ENCODE results near the gene ESX1.
"Not testable (repeated sequence)": the region's sequence is repeated elsewhere in the genome, so short reads cannot be mapped to it uniquely, and the experiment has no call there.

ESX1 gene

GRCh38 chrX:104270212-104270611 is 15.5 kb upstream of the ESX1 start:
- H3K9me3 ChIP-seq (ENCODE audit: severe bottlenecking) = no peaks in the 10 kb centered on the region
- ATAC-seq (ENCODE audit: low read depth) = no peak
- no peak overlapping the region for H3K27ac ChIP-seq (ENCODE audit: poor library complexity, severe bottlenecking)
- TF ChIP-seq, protein P1, sequence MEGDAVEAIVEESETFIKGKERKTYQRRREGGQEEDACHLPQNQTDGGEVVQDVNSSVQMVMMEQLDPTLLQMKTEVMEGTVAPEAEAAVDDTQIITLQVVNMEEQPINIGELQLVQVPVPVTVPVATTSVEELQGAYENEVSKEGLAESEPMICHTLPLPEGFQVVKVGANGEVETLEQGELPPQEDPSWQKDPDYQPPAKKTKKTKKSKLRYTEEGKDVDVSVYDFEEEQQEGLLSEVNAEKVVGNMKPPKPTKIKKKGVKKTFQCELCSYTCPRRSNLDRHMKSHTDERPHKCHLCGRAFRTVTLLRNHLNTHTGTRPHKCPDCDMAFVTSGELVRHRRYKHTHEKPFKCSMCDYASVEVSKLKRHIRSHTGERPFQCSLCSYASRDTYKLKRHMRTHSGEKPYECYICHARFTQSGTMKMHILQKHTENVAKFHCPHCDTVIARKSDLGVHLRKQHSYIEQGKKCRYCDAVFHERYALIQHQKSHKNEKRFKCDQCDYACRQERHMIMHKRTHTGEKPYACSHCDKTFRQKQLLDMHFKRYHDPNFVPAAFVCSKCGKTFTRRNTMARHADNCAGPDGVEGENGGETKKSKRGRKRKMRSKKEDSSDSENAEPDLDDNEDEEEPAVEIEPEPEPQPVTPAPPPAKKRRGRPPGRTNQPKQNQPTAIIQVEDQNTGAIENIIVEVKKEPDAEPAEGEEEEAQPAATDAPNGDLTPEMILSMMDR (IDR thresholded peaks at IDR 0.05; ENCODE audit: poor library complexity, severe bottlenecking) = no peak
- DNase-seq (ENCODE audit: low spot score) = no peak
- H3K4me3 ChIP-seq (ENCODE audit: severe bottlenecking) = no peak overlapping the region
- no peaks in the 10 kb centered on the region for H3K4me1 ChIP-seq (ENCODE audit: insufficient read depth, poor library complexity, severe bottlenecking)
- H3K27me3 ChIP-seq (ENCODE audit: insufficient read depth, poor library complexity, severe bottlenecking) = no peaks in the 10 kb centered on the region
- no peaks in the 10 kb centered on the region for H3K36me3 ChIP-seq (ENCODE audit: low read depth)

DNA sequence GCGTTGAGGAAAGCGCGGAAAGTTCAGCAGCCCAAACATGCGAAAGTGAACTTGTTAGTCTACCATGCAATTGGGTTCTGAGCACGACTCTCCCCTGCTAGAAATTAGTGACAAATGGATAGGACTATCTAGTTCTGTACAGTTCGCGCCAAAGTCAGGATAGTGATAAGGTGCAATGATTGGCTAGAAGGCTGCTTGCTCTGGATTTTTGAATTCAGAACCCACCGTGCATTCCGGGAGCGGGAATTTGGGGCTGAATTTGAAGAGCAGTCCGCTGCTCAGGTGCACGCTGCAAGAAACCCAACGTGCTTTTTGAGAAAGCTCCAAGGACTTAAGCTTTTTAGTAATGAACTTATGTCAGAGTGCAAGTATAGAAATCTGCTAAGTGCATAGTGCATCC is 732 bp upstream of the ESX1 start:
- Histone ChIP-seq H3K27ac (ENCODE audit: poor library complexity, severe bottlenecking) (no peak overlapping the region), H3K9me3 (ENCODE audit: severe bottlenecking) (no peaks in the 10 kb centered on the region), H3K36me3 (ENCODE audit: low read depth) (no peaks in the 10 kb centered on the region), H3K27me3 (ENCODE audit: insufficient read depth, poor library complexity, severe bottlenecking) (peaks cover 27% of the 10 kb centered on the region), H3K4me1 (ENCODE audit: insufficient read depth, poor library complexity, severe bottlenecking) (peaks cover 9% of the 10 kb centered on the region), H3K4me3 (ENCODE audit: severe bottlenecking) (no peak overlapping the region)
- ATAC-seq (ENCODE audit: low read depth) = no peak
- no peak for DNase-seq (ENCODE audit: low spot score)
- TF ChIP-seq, protein P1 (IDR thresholded peaks at IDR 0.05; ENCODE audit: poor library complexity, severe bottlenecking) = no peak

DNA sequence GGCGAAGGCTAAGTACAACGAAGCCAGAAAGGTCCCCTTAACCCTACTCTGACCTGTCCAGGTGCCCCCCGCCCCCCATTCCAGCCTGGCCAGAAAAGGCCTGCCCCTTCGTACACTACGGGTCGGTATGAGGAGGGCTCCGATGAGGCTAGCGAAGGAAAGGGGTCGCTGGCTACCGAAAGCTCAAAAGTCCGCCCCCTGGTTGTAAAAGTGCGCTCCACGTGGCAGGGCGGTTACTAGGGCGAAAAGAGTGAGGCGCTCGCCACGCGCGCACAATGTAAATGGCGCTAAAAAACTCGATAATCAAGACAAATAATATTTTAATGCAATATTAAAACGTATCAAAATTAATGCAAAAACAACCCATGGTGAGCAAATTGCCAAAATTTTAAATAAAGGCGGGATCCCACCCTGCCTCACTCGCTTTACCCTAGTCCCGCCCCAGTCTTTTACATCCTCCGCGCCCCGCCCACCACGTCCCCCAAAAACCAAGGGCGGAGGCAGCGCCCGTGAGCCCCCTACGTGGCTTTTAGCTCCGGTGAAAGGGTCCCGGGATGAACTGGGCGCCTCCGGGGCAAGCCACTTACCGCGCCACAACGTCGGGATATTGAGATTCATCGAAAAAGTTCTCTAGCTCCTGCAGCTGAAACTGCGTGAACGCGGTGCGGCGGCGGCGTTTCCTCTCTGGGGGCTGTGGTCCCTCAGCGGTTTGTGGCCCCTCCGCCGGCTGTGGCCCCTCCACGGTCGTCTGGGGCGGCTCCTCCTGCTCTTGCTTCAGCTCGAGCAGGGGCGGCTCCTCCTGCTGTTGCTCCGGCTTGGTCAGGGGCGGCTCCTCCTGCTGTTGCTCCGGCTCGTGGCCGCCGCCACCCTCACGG is 929 bp downstream of the ESX1 start:
- Histone ChIP-seq H3K27me3 (ENCODE audit: insufficient read depth, poor library complexity, severe bottlenecking) (peaks cover 27% of the 10 kb centered on the region), H3K36me3 (ENCODE audit: low read depth) (no peaks in the 10 kb centered on the region), H3K27ac (ENCODE audit: poor library complexity, severe bottlenecking) (no peak overlapping the region), H3K4me3 (ENCODE audit: severe bottlenecking) (peak overlapping the region; percentile 18), H3K4me1 (ENCODE audit: insufficient read depth, poor library complexity, severe bottlenecking) (peaks cover 9% of the 10 kb centered on the region), H3K9me3 (ENCODE audit: severe bottlenecking) (no peaks in the 10 kb centered on the region)
- DNase-seq (ENCODE audit: low spot score) = no peak
- TF ChIP-seq, protein P1 (IDR thresholded peaks at IDR 0.05; ENCODE audit: poor library complexity, severe bottlenecking) = no peak
- peak; percentile 19; the same call in 1 of the 3 replicates for ATAC-seq (ENCODE audit: low read depth)

DNA sequence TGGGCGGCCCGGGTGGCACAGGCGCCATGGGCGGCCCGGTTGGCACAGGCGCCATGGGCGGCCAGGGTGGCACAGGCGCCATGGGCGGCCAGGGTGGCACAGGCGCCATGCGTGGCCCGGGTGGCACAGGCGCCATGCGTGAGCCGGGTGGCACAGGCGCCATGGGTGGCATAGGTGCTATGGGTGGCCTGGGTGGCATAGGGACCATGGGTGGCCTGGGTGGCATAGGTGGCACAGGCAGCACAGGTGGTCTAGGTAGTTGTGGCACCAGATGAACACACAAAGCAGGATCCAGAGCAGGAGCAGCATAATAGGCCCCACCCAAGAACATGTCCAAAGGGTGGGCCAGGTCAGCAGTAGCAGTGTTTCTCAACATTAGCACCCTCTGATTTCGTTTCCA is 4.3 kb downstream of the ESX1 start:
- ATAC-seq (ENCODE audit: low read depth) (no peak), DNase-seq (ENCODE audit: low spot score) (no peak)
- Histone ChIP-seq H3K27ac (ENCODE audit: poor library complexity, severe bottlenecking) (no peak overlapping the region), H3K36me3 (ENCODE audit: low read depth) (no peaks in the 10 kb centered on the region), H3K4me1 (ENCODE audit: insufficient read depth, poor library complexity, severe bottlenecking) (peaks cover 9% of the 10 kb centered on the region), H3K27me3 (ENCODE audit: insufficient read depth, poor library complexity, severe bottlenecking) (peaks cover 20% of the 10 kb centered on the region), H3K4me3 (ENCODE audit: severe bottlenecking) (no peak overlapping the region), H3K9me3 (ENCODE audit: severe bottlenecking) (no peaks in the 10 kb centered on the region)
- TF ChIP-seq, protein P1 (IDR thresholded peaks at IDR 0.05; ENCODE audit: poor library complexity, severe bottlenecking) = no peak

DNA sequence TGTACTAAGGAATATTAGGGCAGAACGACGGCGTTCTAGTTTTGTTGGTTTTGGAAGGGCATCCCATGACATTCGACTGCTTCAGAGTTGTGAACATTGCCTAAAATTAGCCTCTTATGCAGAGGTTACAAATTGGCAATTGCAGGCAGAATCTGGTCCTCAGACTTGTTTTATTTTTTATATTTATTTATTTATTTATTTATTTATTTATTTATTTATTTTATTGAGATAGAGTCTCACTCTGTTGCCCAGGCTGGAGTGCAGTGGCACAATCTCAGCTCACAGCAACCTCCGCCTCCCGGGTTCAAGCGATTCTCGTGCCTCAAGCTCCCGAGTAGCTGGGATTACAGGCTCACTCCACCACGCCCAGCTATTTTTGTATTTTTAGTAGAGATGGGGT is 24.7 kb downstream of the ESX1 start:
- not testable (repeated sequence) for DNase-seq (ENCODE audit: low spot score); H3K27me3 ChIP-seq (ENCODE audit: insufficient read depth, poor library complexity, severe bottlenecking); H3K36me3 ChIP-seq (ENCODE audit: low read depth); H3K4me3 ChIP-seq (ENCODE audit: severe bottlenecking); H3K9me3 ChIP-seq (ENCODE audit: severe bottlenecking); H3K4me1 ChIP-seq (ENCODE audit: insufficient read depth, poor library complexity, severe bottlenecking); ATAC-seq (ENCODE audit: low read depth); H3K27ac ChIP-seq (ENCODE audit: poor library complexity, severe bottlenecking)

All from RWPE2 (cell line).